HL-60/S4 treated with retinoic acid at 250 ng/mL for 4 days and 3 days (cell line): ENCODE data around the gene MCM3AP.
"Not testable (repeated sequence)": the region's sequence is repeated elsewhere in the genome, so short reads cannot be mapped to it uniquely, and the experiment has no call there.

Experiments used
- in situ Hi-C: fragments of 300-500 bp; cut with MboI; formaldehyde crosslinking; loops from 2 replicates; pipeline ENCODE4 v1.7.0; 2022; ENCODE audit warnings: low sequenced_read_pairs

MCM3AP gene

DNA sequence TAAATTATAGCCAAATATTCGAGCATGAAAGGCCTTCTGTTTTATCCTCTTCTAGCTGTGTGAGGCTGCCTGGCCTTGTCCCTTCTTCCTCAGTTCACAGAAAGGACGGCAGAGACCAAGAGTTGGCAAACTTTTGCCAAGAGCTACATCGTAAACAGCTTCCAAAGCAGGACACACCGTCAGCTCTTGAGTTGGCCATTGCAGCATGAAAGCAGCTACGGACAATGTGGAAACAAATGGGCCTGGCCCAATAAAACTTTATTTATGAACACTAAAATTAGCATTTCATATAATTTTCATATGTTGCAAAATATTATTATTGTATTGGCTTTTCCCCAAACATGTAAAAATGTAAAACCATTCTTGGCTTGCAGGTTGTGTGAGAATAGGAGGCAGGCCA, 27.5 kb upstream of the MCM3AP start:
- in situ Hi-C loops, result no loop called here

DNA sequence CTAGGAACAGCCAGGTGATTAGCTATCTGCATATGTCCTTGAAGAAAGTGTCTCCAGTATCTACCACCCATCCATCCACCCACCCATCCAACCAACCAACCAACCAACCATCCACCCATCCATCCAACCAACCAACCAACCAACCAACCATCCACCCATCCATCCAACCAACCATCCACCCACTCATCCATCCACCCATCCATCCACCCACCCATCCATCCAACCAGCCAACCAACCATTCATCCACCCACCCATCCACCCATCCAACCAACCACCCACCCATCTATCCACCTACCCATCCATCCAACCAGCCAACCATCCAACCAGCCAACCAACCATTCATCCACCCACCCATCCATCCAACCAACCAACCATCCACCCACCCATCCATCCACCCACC, 26.2 kb upstream of the MCM3AP start:
- in situ Hi-C loops, result no loop called here

DNA sequence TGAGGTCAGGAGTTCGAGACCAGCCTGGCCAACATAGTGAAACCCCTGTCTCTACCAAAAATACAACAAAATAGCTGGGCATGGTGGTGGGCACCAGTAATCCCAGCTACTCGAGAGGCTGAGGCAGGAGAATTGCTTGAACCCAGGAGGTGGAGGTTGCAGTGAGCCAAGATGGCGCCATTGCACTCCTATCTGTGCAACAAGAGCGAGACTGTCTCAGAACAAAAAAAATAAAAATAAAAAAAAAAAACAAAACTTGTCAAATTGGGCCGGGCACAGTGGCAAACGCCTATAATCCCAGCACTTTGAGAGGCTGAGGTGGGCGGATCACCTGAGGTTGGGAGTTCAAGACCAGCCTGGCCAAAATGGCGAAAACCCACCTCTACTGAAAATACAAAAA, 24.8 kb upstream of the MCM3AP start:
- in situ Hi-C loops, result not testable (repeated sequence)

DNA sequence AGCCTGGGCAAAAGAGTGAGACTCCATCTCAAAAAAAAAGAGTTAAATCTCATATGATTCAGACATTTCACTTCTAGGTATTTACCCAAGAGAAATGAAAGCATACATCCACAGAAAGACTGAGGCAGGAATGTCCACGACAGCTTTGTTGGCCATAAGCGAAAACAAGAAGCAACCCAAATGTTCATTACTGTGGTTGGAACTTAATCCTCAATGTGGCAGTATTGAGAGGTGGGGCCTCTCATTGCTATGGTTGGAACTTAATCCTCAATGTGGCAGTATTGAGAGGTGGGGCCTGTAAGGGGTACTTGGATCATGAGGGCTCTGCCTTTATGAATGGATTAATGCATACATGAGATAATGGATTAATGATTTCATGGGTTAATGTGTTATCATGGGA, 23.0 kb upstream of the MCM3AP start:
- in situ Hi-C loops, result no loop called here

DNA sequence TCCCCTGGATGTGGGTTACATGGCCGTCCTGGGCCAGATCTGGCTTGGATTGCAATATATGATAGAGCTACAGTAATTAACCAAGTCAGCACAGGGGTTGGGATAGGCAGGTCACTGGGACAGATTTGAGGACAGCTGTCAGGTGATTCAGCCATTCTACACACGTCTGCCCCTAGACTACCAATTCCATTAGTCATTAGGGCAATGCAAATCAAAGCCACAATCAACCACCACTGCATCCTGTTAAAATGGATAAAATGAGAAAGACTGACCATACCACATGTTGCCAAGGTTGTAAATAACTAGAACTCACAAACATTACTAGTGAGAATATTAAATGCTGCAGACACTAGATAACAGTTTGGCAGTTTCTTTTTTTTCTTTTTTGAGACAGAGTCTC, 22.2 kb upstream of the MCM3AP start:
- in situ Hi-C loops, result no loop called here

DNA sequence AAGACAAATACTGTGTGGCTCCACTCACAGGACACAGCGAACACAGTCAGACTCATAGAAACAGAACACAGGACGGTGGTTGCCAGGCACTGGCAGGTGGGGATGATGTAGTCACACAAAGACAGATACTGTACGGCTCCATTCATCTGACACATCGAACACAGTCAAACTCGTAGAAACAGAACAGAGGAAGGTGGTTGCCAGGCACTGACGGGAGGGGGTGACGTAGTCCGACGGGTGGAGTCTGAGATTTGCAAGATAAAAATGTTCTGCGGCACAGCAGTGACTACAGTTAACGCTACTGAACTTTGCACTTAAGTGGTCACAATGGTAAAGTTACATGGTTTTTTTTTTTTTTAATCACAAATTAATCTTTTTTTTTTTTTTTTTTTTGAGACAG, 19.5 kb upstream of the MCM3AP start:
- in situ Hi-C loops, result no loop called here

DNA sequence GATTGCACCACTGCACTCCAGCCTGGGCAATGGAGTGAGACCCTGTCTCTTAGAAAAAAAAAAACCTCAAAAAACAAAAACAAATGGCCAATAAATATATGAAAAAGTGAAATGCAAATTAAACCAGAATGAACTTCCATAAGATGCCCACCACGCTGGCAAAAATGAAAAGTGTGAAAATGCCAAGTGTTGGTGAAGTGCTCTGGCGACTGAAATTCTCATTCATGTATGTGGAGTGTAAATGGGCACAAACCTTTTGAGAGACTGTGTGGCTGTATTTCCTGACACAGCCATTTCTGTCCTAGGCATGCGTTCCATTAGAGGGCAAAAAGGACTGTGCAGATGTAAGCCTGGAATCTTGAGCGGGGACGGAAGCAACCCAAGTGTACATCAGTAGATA, 19.0 kb upstream of the MCM3AP start:
- in situ Hi-C loops, result no loop called here

DNA sequence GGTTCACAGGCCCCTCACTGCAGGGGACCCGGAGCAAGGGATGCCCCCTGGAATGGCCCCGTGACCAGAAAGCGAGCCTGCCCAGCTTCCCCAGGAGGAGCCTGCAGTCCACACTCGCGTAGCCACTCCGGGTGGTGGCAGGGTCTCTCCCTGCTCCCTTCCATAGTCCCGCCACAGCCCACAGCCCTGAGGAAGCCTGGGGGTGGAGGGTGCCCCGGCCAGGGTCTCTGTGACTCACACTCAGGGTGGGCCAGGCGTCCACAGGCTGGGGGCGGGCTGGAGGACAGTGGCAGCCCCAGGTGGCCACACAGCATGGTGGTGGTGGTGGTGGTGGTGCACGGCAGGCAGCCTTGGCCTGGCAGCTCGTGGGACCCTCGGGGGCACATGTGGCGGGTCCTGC, 16.3 kb upstream of the MCM3AP start:
- in situ Hi-C loops, result no loop called here

DNA sequence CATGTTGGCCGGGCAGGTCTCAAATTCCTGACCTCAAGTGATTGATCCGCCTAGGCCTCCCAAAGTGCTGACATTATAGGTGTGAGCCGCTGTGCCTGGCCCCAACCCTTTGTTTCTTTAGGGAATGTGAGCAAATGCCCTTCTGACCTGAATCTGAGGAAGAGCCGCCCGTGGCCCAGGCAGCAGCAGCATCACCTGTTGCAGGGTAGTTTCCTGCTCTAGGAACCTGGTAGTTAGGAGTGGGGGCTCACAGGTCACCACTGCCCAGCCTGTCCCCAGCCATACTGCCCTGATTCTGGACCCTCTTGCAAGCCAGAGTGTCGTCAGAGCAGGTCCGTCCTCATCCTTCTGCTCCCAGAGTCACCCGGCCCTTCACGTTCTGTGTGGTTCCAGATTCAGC, 13.8 kb upstream of the MCM3AP start:
- in situ Hi-C loops, result no loop called here

DNA sequence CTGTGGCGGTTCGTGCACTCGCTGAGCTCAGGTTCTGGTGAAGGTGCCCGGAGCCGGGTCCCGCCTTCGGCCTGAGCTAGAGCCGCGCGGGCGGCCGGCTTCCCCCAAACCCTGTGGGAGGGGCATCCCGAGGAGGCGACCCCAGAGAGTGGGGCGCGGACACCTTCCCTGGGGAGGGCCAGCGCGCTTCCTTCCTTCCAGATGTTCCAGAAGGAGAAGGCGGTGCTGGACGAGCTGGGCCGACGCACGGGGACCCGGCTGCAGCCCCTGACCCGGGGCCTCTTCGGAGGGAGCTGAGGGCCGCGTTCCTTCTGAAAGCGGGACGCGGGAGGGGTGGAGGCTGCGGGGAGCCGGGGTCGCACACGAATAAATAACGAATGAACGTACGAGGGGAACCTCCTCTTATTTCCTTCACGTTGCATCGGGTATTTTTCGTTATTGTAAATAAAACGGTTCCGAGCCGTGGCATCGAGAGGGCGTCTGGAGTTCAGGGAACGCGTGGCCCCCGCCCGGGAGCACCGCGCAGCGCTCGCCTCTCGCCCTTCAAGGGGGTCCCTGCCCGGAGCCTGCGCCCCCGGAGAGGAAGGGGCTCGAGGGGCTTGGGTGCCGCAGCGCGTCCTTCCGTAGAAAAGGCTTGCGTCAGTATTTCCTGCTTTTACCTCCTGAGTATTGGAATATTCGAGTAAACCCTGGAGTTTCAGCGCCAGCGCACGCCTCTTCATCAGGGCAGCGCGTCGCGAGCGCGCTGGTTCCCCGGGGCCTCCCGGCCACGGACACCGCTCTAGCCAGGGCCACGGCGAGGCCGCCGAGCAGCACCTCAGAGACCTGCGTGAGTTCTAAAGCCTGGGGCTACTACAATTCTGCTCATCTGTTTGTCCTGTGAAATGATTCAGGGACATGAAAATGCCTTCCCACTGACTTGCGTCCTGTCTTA, 12.2 kb upstream of the MCM3AP start:
- in situ Hi-C loops, result no loop called here

DNA sequence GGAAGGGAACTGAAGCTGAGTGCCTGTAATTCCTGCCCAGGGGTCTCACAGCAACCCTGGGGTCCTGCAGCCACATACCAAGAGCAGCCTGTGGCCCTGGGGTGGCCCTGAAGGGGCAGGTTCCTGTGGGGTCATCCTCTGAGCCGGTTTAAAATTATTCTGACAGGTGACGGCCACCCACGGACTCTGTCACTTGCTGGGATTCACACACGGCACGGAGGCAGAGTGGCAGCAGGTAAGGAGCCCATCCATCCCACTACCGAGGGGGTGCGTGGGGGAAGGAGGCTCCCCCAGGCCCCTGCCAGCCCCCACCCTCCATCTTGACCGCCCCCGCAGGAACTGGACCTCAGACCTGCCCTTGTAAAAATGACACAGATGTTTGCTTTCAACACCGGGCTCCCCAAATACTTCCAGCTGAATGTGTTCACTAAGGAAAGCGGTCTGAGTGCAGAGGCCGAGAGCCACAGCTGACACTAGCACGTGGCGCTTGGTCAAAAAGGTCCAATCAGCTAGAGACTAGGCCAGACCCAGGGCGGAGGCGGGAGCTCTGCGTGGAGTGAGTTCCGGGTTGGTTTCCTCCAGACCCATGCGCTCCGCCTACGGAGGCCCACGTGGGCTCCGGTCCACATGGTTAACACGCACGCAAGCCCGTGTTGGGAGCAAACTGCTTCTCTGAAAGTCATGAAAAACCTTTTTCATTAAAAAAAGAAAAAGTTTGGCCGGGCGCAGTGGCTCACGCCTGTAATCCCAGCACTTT, 10.8 kb upstream of the MCM3AP start:
- in situ Hi-C loops, result no loop called here

DNA sequence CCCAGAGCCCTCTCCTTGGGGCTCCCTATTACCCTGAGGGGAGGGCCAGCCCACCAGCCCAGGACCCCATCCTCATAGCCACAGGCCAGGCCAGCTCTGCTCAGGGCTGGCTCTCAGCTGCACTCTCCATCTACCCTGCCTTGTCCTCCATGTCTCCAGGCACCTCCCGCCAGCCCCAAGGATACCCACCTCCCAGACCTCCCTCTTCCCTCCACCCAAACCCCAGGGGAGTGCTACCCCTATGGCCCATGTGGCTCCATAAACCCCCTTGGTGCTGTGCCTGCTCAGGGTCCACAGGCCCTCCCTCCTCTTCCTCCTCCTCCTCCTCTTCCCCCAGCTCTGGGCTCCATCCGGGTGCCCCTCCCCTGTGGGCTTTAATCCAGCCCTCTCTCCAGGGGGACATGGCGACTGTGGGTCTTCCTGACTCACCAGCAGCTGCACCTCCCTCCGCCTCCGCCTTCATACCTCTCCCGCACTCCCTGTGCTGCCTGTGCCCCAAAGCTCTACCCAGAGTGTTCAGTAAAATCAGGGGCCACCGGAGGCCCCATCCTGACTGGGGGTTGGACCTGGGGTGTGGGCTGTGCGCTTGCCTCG, 9.9 kb upstream of the MCM3AP start:
- in situ Hi-C loops, result no loop called here

DNA sequence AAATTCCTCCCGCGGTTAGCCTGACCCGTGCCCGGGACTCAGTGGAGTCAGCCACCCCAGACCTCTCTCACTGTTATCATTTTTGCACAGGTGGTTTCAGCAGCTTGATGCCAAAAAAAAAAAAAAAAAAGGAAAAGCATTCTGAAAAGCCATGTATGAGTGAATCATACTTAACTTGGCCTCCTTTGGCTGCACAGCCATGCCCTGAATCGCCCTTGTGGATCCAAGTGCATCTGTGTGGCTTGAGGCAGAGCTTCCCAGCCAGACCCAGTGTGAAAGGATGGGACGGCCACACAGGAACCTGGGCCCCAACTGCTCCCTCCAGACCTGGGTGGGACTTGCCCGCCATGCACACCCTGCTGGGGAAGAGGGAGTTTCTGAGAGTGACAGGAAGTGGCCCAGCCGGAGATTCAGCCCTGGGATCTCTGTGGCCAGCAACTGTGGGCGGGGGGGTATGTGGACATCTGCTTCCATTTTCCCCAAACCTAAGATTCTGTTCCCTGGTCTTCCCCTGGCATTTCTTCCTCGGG, 9.3 kb upstream of the MCM3AP start:
- in situ Hi-C loops, result no loop called here

DNA sequence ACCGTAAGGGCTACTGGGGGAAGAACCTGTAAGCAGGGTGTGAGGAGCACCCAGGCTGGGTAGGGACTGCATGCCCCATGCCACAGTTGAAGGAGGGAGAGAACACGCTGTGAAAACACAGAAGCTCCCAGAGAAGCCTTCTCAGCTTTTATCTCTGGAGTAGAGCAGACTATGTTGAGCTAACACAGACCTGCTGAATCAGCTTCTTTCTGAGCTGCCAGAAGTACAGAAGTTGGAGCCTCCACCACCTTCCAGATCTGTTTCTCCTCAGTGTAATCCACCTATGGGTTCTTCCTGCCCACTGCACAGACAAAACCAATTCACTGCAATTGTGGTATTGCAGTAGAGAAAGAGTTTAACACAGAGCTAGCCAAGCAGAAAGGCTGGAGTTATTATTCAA, 6.2 kb upstream of the MCM3AP start:
- in situ Hi-C loops, result no loop called here

DNA sequence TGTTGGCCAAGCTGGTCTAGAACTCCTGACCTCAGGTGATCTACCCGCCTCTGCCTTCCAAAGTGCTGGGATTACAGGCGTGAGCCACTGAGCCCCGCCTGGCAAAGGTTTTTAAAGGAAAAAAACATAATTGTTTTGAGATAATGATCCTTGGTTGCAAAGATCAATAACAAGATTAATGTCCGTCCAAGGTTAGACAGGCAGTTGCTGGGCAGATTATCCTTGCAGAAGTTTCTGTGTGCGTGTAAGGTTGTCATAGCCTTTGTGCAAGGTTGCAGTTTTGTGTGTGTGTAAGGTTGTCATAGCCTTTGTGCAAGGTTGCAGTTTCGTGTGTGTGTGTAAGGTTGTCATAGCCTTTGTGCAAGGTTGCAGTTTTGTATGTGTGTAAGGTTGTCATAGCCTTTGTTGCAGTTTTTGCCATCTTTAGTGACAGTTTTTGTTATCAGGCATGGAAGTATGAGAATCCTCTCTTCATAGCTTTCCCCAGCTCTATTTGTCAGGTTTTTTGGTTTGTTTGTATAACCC, 4.3 kb upstream of the MCM3AP start:
- in situ Hi-C loops, result no loop called here

DNA sequence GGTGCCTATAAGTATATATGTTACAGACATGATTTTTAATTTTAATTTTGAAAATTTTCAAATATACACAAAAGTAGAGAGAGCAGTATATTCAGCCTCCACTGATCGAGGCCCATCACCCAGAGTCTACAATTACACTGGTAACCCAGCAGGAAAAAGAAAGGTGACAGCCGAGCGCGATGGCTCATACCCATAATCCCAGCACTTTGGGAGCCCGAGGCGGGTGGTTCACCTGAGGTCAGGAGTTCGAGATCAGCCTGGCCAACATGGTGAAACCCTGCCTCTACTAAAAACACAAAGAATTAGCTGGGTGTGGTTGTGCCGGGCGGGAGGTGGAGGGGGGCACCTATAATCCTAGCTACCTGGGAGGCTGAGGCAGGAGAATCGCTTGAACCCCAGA, 2.1 kb upstream of the MCM3AP start:
- in situ Hi-C loops, result no loop called here

DNA sequence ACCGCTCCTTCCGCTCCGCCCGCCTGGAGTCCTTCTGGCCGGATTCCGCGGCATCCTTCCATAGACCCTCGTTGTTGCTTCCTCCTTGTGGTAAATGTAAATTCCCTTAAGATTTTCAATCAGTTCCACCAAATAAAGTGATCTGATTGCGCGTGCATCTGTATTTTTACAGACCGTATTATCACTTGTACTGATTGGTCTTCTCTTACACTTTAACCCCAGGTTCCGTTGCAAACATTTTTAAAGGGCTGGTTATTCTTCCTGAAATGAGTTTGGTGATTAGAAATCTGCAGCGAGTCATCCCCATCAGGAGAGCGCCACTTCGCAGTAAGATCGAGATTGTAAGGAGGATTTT, 1.2 kb upstream of the MCM3AP start:
- in situ Hi-C loops, result no loop called here

DNA sequence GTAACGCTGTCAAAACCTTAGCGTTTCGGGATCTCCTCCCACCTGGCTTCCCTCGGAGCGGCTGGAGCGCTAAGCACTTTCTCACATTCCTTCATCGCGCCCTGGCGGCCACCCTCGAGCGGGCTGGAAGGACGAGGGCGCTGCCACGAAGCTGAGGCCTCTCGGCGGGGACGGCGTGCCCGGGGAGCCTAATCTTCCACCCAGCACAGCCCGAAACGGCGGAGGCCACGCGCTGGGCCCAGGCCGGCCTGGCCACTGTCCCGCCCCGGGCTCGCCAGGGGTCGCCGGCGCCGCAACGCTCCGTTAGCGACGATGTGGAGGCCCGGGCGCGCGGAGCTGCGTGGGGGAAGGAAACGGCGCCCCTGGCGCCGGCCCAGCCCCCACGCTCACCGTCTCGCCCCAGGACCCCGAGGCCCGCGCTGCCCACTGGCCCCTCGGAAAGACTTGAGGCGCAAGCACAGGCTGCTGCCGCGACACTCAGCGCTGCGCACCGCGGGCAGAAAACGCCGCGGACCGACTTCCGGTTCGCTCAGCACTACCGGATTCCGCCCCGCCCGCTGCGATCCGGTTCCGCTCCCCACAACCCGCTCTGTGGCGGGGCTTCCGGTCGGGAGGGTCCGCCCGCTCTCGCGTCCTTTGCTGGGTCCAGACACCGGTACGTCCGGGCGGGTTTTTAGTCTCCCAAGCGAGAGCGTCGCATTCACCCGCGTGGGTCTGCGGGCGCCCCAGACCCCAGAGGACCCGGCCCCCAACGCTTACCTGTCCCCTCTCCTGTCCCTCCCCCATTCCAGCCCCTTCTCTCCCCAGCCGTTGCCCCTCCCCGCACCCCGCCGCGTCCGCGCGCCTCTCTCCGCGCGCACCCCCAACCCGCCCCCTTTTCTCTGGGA, 593 bp upstream of the MCM3AP start, which contains the start of gene YBEY:
YBEY (plus strand) TSS at position 582 of the 887 bp plus-strand sequence. CDS start 572 bp downstream, outside the sequence.
- in situ Hi-C loops, result no loop called here

DNA sequence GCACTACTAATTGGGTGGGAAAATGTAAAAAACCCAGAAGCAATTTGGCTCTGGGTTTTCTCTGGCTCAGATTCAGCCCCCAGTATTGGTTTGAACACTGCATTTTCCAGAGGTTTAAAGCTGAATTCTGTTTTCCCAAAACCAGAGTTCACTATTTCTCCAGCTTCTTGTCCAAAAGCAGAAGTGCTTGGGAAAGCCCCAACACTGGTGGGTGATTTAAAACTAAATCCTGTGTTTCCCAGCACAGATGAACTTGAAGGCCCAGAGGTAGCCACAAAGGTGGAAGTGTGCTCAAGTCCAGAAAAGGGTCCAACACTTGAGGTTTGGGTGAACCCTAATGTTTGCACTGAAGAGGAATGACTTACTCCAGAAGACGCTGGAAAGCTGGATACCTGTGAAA, 678 bp downstream of the MCM3AP start:
- in situ Hi-C loops, result no loop called here

DNA sequence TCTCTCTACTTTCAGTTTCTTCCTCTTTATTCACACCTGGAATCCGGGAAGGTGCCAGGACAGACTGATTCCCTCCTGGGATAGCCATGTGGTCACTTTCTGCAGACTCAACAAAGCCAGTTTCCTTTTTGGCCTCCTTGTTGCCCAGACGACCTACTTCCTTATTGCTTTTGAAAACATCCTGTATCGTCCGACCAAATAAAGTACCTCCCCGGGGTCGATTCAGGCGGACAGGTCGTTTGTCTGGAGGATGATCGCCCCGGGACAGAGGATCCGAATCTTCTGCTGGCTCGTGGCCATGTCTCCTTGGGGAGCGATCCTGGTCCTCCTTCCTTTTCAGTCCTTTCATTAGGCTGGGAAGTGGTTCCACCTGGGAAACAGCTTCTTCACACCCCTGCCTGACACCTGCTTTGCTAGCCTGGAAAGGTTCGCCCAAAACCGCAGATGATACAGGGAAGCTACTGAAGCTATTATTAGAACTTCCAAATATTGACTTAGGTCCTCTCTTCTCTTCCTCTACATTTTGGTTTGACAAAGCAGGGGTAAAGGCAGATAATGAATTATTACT, 1.2 kb downstream of the MCM3AP start:
- in situ Hi-C loops, result no loop called here
